EL (cell line): ENCODE results near the gene CAPN11.
"Not testable (repeated sequence)": the region's sequence is repeated elsewhere in the genome, so short reads cannot be mapped to it uniquely, and the experiment has no call there.

Source experiments
- DNase-seq: peaks from one replicate; pipeline ENCODE4 v3.0.0-alpha.2; 2016

The CAPN11 gene

DNA sequence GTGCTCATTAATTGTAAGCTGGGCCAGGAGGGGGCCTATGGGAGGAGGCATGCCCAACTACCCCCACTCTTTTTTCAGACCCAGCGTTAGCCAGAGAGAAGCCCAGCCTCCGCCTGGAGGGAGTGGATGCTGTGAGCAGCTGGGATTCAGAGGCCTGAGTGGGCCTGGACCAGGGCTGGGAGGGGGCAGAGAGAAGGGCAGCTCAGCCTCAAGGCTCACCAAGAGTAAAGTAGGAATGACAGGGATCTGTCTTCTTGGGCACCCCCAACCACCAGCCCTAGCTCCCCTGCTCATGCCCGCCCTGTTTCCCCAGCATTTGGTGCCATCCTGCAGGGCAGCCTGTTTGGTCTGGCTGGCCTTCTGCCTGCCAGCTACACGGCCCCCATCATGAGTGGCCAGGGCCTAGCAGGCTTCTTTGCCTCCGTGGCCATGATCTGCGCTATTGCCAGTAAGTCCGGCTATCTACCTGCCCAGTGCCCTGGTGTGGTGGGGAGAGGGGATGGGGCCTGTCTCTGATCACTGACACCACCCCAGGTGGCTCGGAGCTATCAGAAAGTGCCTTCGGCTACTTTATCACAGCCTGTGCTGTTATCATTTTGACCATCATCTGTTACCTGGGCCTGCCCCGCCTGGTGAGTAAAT is 71.5 kb downstream of the CAPN11 start:
- no peak for DNase-seq

- not testable (repeated sequence) for DNase-seq
These were observed 72.8 kb downstream of the CAPN11 start for GRCh38 chr6:44231426-44231825.

GRCh38 chr6:44232676-44233566 is 74.3 kb downstream of the CAPN11 start:
- DNase-seq = no peak

DNA sequence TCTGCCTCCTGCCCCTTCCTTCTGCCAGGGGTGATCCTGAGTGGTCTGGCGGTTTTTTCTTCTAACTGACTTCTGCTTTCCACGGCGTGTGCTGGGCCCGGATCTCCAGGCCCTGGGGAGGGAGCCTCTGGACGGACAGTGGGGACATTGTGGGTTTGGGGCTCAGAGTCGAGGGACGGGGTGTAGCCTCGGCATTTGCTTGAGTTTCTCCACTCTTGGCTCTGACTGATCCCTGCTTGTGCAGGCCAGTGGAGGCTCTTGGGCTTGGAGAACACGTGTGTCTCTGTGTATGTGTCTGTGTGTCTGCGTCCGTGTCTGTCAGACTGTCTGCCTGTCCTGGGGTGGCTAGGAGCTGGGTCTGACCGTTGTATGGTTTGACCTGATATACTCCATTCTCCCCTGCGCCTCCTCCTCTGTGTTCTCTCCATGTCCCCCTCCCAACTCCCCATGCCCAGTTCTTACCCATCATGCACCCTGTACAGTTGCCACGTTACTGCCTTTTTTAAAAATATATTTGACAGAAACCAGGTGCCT is 75.0 kb downstream of the CAPN11 start:
- no peak for DNase-seq
